ENCODE data around the gene DMXL1. TPM values are rescaled to one million over a fixed set of nuclear protein-coding genes. Genes with fewer than 3 reads are reported as not detected.

DMXL1 gene
- total RNA-seq, 2 experiments from 2014 or later: 20.8 to 23.3 TPM

DNA sequence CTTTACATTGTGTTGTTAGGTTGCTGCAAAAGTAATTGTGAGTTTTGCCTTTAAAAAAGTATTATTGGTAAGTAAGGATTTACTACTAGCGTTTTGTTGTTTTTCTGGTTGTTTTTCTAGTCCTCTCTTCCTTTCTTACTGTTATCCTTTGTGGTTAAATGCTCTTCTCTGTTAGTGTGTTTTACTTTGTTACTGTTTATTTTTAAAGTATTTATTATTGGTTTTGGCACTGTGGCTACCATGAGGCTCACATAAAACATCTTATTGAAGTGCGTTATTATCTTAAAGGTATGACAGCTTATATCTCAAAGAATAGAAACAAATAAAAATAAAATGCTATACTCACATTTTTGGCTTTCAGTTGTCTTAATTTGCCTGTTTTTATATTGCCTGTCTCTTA lies 17.6 kb downstream of the DMXL1 start:
- intact Hi-C loops (cut with micrococcal nuclease): no loop called here
- ATAC-seq (no peak), DNase-seq (no peak)
- TF ChIP-seq, protein P1, sequence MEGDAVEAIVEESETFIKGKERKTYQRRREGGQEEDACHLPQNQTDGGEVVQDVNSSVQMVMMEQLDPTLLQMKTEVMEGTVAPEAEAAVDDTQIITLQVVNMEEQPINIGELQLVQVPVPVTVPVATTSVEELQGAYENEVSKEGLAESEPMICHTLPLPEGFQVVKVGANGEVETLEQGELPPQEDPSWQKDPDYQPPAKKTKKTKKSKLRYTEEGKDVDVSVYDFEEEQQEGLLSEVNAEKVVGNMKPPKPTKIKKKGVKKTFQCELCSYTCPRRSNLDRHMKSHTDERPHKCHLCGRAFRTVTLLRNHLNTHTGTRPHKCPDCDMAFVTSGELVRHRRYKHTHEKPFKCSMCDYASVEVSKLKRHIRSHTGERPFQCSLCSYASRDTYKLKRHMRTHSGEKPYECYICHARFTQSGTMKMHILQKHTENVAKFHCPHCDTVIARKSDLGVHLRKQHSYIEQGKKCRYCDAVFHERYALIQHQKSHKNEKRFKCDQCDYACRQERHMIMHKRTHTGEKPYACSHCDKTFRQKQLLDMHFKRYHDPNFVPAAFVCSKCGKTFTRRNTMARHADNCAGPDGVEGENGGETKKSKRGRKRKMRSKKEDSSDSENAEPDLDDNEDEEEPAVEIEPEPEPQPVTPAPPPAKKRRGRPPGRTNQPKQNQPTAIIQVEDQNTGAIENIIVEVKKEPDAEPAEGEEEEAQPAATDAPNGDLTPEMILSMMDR (IDR thresholded peaks at IDR 0.05): no peak
- Mint-ChIP-seq H3K4me3 (no peak overlapping the region), H3K9me3 (peaks cover 19% of the 10 kb centered on the region), H3K27me3 (no peaks in the 10 kb centered on the region), H3K4me1 (ENCODE audit: low read depth) (peaks cover 25% of the 10 kb centered on the region), H3K36me3 (ENCODE audit: low read depth) (peaks cover 21% of the 10 kb centered on the region), H3K27ac (no peak overlapping the region)
- ChIA-PET POLR2A (no interaction called here), CTCF (no interaction called here)

DNA sequence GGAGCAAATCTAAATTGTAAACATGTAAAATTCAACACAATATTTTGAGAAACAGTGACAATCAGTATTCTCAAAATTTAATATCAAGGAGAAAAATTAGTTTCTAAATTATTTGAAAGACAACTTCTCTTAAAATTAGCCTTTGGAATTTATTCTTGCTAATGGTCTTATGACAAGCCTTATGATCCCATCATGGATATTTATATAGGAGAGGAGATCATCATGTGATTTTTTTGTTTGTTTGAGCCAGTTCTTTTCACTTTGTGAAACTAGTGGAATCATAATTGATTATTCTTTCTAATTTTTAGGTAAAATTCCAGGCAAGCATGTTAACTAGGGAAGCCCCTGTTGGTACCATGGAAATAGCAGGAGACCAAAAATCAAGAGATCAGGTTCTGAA lies 24.7 kb downstream of the DMXL1 start:
- Mint-ChIP-seq H3K4me3 (no peak overlapping the region), H3K9me3 (peaks cover 1% of the 10 kb centered on the region), H3K4me1 (ENCODE audit: low read depth) (peaks cover 13% of the 10 kb centered on the region), H3K27me3 (no peaks in the 10 kb centered on the region), H3K36me3 (ENCODE audit: low read depth) (peaks cover 12% of the 10 kb centered on the region), H3K27ac (no peak overlapping the region)
- intact Hi-C loops (cut with micrococcal nuclease): no loop called here
- DNase-seq (no peak), ATAC-seq (no peak)
- ChIA-PET POLR2A (no interaction called here), CTCF (no interaction called here)
- TF ChIP-seq, protein P1 (IDR thresholded peaks at IDR 0.05): no peak

DNA sequence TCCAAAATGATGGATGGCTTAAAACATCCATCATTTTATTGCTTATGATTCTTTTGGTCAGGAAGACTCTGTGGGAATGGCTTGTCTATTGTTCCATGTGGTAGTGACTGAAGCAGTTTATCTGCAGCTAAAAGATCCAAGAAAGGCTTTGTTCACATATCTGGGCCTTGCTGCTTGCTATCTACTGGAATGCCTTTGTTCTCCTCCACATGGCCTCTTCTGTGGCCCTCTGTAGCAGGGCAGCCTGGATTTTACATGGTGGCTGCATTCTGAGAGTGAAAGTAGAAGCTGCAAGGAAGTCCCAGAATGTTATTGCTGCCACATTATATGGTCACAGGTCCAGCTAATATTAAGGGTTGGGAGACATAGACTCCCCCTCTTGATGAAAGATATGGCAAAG lies 35.1 kb downstream of the DMXL1 start:
- H3K27me3 Mint-ChIP-seq: no peaks in the 10 kb centered on the region
- ChIA-PET POLR2A (no interaction called here), CTCF (no interaction called here)
- DNase-seq (no peak), ATAC-seq (no peak)
- no peak overlapping the region for H3K4me3 Mint-ChIP-seq
- TF ChIP-seq, protein P1 (IDR thresholded peaks at IDR 0.05): no peak
- H3K27ac Mint-ChIP-seq: no peak overlapping the region
- intact Hi-C loops (cut with micrococcal nuclease): no loop called here
- no peaks in the 10 kb centered on the region for H3K9me3 Mint-ChIP-seq
- peaks cover 22% of the 10 kb centered on the region for H3K36me3 Mint-ChIP-seq (ENCODE audit: low read depth)
- no peaks in the 10 kb centered on the region for H3K4me1 Mint-ChIP-seq (ENCODE audit: low read depth)

DNA sequence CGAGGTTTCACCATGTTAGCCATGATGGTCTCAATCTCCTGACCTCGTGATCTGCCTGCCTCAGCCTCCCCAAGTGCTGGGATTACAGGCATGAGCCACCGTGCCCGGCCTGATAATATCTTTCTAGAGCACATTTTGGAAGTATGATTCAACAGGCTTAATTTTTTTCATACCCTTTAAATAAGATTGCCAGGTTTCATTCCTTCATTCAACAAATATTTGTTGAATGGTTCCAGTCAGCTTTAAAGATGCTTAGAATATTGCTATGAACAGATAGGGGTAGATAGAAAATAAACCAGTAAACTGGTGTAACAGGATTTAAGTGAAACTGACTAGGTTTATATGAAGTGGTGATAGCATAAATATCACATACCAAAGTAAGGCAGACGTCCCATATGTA lies 41.3 kb downstream of the DMXL1 start:
- Mint-ChIP-seq H3K36me3 (ENCODE audit: low read depth) (peaks cover 19% of the 10 kb centered on the region), H3K4me3 (no peak overlapping the region), H3K4me1 (ENCODE audit: low read depth) (no peaks in the 10 kb centered on the region), H3K9me3 (no peaks in the 10 kb centered on the region), H3K27ac (no peak overlapping the region), H3K27me3 (no peaks in the 10 kb centered on the region)
- TF ChIP-seq, protein P1 (IDR thresholded peaks at IDR 0.05): no peak
- POLR2A ChIA-PET: no interaction called here
- CTCF ChIA-PET: no interaction called here
- intact Hi-C loops (cut with micrococcal nuclease): no loop called here
- ATAC-seq: no peak
- no peak for DNase-seq

DNA sequence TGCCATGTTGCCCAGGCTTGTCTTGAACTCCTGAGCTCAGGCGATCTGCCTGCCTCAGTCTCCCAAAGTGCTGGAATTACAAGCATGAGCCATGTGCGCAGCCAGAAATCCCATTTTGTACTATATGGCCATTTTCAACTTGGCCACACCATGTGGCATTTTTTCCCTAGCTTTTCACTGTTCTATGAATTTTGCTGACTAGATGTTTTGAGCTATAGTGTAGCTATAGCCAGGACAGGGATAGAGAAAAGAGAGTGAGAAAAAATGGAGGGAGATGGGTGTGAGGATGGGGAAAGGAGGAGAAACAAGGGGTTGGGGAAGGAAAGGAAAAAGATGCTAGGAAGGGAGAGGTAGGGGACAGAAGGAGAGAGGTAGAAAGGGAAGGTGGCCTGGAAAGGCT lies 46.4 kb downstream of the DMXL1 start:
- peaks cover 2% of the 10 kb centered on the region for H3K4me1 Mint-ChIP-seq (ENCODE audit: low read depth)
- TF ChIP-seq, protein P1 (IDR thresholded peaks at IDR 0.05): no peak
- H3K4me3 Mint-ChIP-seq: no peak overlapping the region
- ChIA-PET CTCF (interaction anchor here (1.1 kb wide), 1 partner anchor 129 kb away, joined by 5 read pairs; the partner anchor contains the start of gene DTWD2), POLR2A (no interaction called here)
- DNase-seq (no peak), ATAC-seq (no peak)
- no peaks in the 10 kb centered on the region for H3K27me3 Mint-ChIP-seq
- peaks cover 32% of the 10 kb centered on the region for H3K36me3 Mint-ChIP-seq (ENCODE audit: low read depth)
- H3K9me3 Mint-ChIP-seq: no peaks in the 10 kb centered on the region
- H3K27ac Mint-ChIP-seq: no peak overlapping the region
- intact Hi-C loops (cut with micrococcal nuclease): no loop called here
